ENCODE results near the gene EHMT1.
A peak's percentile ranks its signal among the peaks of the same experiment; 100 is the strongest.

The EHMT1 gene

GRCh38 chr9:137738703-137739102, 119.9 kb downstream of the EHMT1 start:
- 0 out of 2 replicates have a peak, but pooled peaks cover 4% of the 10 kb centered on the region for H3K9me3 ChIP-seq (ENCODE audit: low read depth, low read length)
- H3K36me3 ChIP-seq (ENCODE audit: insufficient read depth, low read length): peaks cover 22% of the 10 kb centered on the region
- no peak overlapping the region for H3K27ac ChIP-seq
- TF ChIP-seq POLR2AphosphoS5 (IDR thresholded peaks at IDR 0.05; ENCODE audit: borderline replicate concordance, low read depth, low read length) (no peak), FOXP2 (optimal IDR thresholded peaks at IDR 0.05; ENCODE audit: control extremely low read depth, extremely low read length, insufficient read depth) (no peak), EZH2 (IDR thresholded peaks at IDR 0.05) (no peak)
- no peak overlapping the region for H3K4me3 ChIP-seq
- no peak overlapping the region for H3K9ac ChIP-seq (ENCODE audit: insufficient read length)
- no peak for DNase-seq (ENCODE audit: low read depth, low spot score)

GRCh38 chr9:137739371-137740309, 120.8 kb downstream of the EHMT1 start:
- Histone ChIP-seq H3K27ac (no peak overlapping the region), H3K9ac (ENCODE audit: insufficient read length) (no peak overlapping the region), H3K9me3 (ENCODE audit: low read depth, low read length) (no peaks in the 10 kb centered on the region), H3K36me3 (ENCODE audit: insufficient read depth, low read length) (peaks cover 20% of the 10 kb centered on the region), H3K4me3 (no peak overlapping the region)
- no peak for TF ChIP-seq POLR2AphosphoS5 (IDR thresholded peaks at IDR 0.05; ENCODE audit: borderline replicate concordance, low read depth, low read length)
- TF ChIP-seq FOXP2 (optimal IDR thresholded peaks at IDR 0.05; ENCODE audit: control extremely low read depth, extremely low read length, insufficient read depth): no peak
- no peak for TF ChIP-seq EZH2 (IDR thresholded peaks at IDR 0.05)
- DNase-seq (ENCODE audit: low read depth, low spot score): no peak

- DNase-seq (ENCODE audit: low read depth, low spot score): no peak
- Histone ChIP-seq H3K36me3 (ENCODE audit: insufficient read depth, low read length) (peaks cover 17% of the 10 kb centered on the region; the same call in 1 of the 2 replicates), H3K4me3 (no peak overlapping the region), H3K9me3 (ENCODE audit: low read depth, low read length) (no peaks in the 10 kb centered on the region), H3K27ac (no peak overlapping the region; the same call in 1 of the 2 replicates), H3K9ac (ENCODE audit: insufficient read length) (no peak overlapping the region)
- TF ChIP-seq POLR2AphosphoS5 (IDR thresholded peaks at IDR 0.05; ENCODE audit: borderline replicate concordance, low read depth, low read length) (no peak), EZH2 (IDR thresholded peaks at IDR 0.05) (no peak), FOXP2 (optimal IDR thresholded peaks at IDR 0.05; ENCODE audit: control extremely low read depth, extremely low read length, insufficient read depth) (no peak)
These were observed 121.5 kb downstream of the EHMT1 start for GRCh38 chr9:137740312-137740711.

GRCh38 chr9:137741330-137741729, 122.5 kb downstream of the EHMT1 start:
- Histone ChIP-seq H3K9ac (ENCODE audit: insufficient read length) (no peak overlapping the region), H3K4me3 (no peak overlapping the region), H3K27ac (no peak overlapping the region), H3K36me3 (ENCODE audit: insufficient read depth, low read length) (peaks cover 21% of the 10 kb centered on the region; the same call in 1 of the 2 replicates), H3K9me3 (ENCODE audit: low read depth, low read length) (no peaks in the 10 kb centered on the region)
- no peak for DNase-seq (ENCODE audit: low read depth, low spot score)
- TF ChIP-seq FOXP2 (optimal IDR thresholded peaks at IDR 0.05; ENCODE audit: control extremely low read depth, extremely low read length, insufficient read depth) (no peak), POLR2AphosphoS5 (IDR thresholded peaks at IDR 0.05; ENCODE audit: borderline replicate concordance, low read depth, low read length) (no peak), EZH2 (IDR thresholded peaks at IDR 0.05) (no peak)

- peaks cover 26% of the 10 kb centered on the region for H3K36me3 ChIP-seq (ENCODE audit: insufficient read depth, low read length)
- no peak for DNase-seq (ENCODE audit: low read depth, low spot score)
- no peaks in the 10 kb centered on the region for H3K9me3 ChIP-seq (ENCODE audit: low read depth, low read length)
- no peak overlapping the region for H3K27ac ChIP-seq
- TF ChIP-seq FOXP2 (optimal IDR thresholded peaks at IDR 0.05; ENCODE audit: control extremely low read depth, extremely low read length, insufficient read depth) (no peak), POLR2AphosphoS5 (IDR thresholded peaks at IDR 0.05; ENCODE audit: borderline replicate concordance, low read depth, low read length) (no peak), EZH2 (IDR thresholded peaks at IDR 0.05) (no peak)
- no peak overlapping the region for H3K4me3 ChIP-seq
- H3K9ac ChIP-seq (ENCODE audit: insufficient read length): no peak overlapping the region
These were observed 123.9 kb downstream of the EHMT1 start for GRCh38 chr9:137742698-137743097.

GRCh38 chr9:137743695-137744094, 124.9 kb downstream of the EHMT1 start:
- Histone ChIP-seq H3K9me3 (ENCODE audit: low read depth, low read length) (no peaks in the 10 kb centered on the region), H3K4me3 (no peak overlapping the region), H3K9ac (ENCODE audit: insufficient read length) (no peak overlapping the region), H3K27ac (no peak overlapping the region), H3K36me3 (ENCODE audit: insufficient read depth, low read length) (peaks cover 26% of the 10 kb centered on the region)
- TF ChIP-seq EZH2 (IDR thresholded peaks at IDR 0.05): no peak
- no peak for DNase-seq (ENCODE audit: low read depth, low spot score)

GRCh38 chr9:137744632-137745183, 125.9 kb downstream of the EHMT1 start:
- Histone ChIP-seq H3K9ac (ENCODE audit: insufficient read length) (no peak overlapping the region), H3K9me3 (ENCODE audit: low read depth, low read length) (no peaks in the 10 kb centered on the region), H3K36me3 (ENCODE audit: insufficient read depth, low read length) (peaks cover 26% of the 10 kb centered on the region), H3K4me3 (no peak overlapping the region), H3K27ac (0 out of 2 replicates have a peak overlapping the region, but pooled peaks have one; percentile 19)
- no peak for DNase-seq (ENCODE audit: low read depth, low spot score)
- no peak for TF ChIP-seq FOXP2 (optimal IDR thresholded peaks at IDR 0.05; ENCODE audit: control extremely low read depth, extremely low read length, insufficient read depth)
- TF ChIP-seq POLR2AphosphoS5 (IDR thresholded peaks at IDR 0.05; ENCODE audit: borderline replicate concordance, low read depth, low read length): no peak
- no peak for TF ChIP-seq EZH2 (IDR thresholded peaks at IDR 0.05)

GRCh38 chr9:137745541-137745991, 126.8 kb downstream of the EHMT1 start:
- Histone ChIP-seq H3K4me3 (no peak overlapping the region), H3K27ac (no peak overlapping the region), H3K9me3 (ENCODE audit: low read depth, low read length) (no peaks in the 10 kb centered on the region), H3K9ac (ENCODE audit: insufficient read length) (no peak overlapping the region), H3K36me3 (ENCODE audit: insufficient read depth, low read length) (peaks cover 26% of the 10 kb centered on the region)
- no peak for DNase-seq (ENCODE audit: low read depth, low spot score)
- TF ChIP-seq EZH2 (IDR thresholded peaks at IDR 0.05) (no peak), FOXP2 (optimal IDR thresholded peaks at IDR 0.05; ENCODE audit: control extremely low read depth, extremely low read length, insufficient read depth) (no peak), POLR2AphosphoS5 (IDR thresholded peaks at IDR 0.05; ENCODE audit: borderline replicate concordance, low read depth, low read length) (no peak)
